Fibroblast of the aortic adventitia (primary cell): ENCODE data around the gene WHRN. TPM values are rescaled to one million over a fixed set of nuclear protein-coding genes. Genes with fewer than 3 reads are reported as not detected.

ENCODE experiments used
- DNase-seq: peaks from one replicate; pipeline ENCODE4 v3.0.0-alpha.2; 2010; ENCODE audit warnings: low read depth
- H3K4me3 ChIP-seq: 2 replicates; pipeline ENCODE4 v1.5.1; 2011; ENCODE audit warnings: low read depth, mild to moderate bottlenecking, control low read depth, low read length, moderate library complexity
- CTCF ChIP-seq: IDR thresholded peaks from 2 replicates; pipeline ENCODE4 v1.5.1; 2011; ENCODE audit warnings: mild to moderate bottlenecking, low read length, control low read depth, inconsistent platforms; ENCODE audit not compliant: insufficient read depth
- total RNA-seq: library from RNA; depleted of rRNA; stranded (reverse); fragments of >200 nt; gene quantifications from 2 replicates; pipeline ENCODE4 v1.2.3, GENCODE V29; 2012; ENCODE audit warnings: low replicate concordance

Gene WHRN
- total RNA-seq, 1 donor, result 2.1 TPM

- no peak for TF ChIP-seq CTCF
- DNase-seq, result no peak
- H3K4me3 ChIP-seq, result no peak overlapping the region
Measured at GRCh38 chr9:114418053-114418452, 87.2 kb downstream of the WHRN start.

GRCh38 chr9:114417511-114417910 is 87.8 kb downstream of the WHRN start:
- no peak overlapping the region for H3K4me3 ChIP-seq
- peak; percentile 70 for DNase-seq
- peak; percentile 29 for TF ChIP-seq CTCF

- no peak for TF ChIP-seq CTCF
Measured at GRCh38 chr9:114416906-114417305, 88.4 kb downstream of the WHRN start.

GRCh38 chr9:114416290-114416689 is 89.0 kb downstream of the WHRN start:
- TF ChIP-seq CTCF, result no peak
- H3K4me3 ChIP-seq, result no peak overlapping the region
- DNase-seq, result no peak

More at GRCh38 chr9:114416906-114417305, 88.4 kb downstream of the WHRN start:
- H3K4me3 ChIP-seq, result no peak overlapping the region
- DNase-seq, result no peak

GRCh38 chr9:114414346-114414745 is 90.9 kb downstream of the WHRN start:
- no peak overlapping the region for H3K4me3 ChIP-seq
- no peak for DNase-seq
- TF ChIP-seq CTCF, result no peak

GRCh38 chr9:114413861-114414301 is 91.4 kb downstream of the WHRN start:
- no peak for TF ChIP-seq CTCF
- H3K4me3 ChIP-seq, result no peak overlapping the region
- peak; percentile 41 for DNase-seq

- no peak for TF ChIP-seq CTCF
- no peak overlapping the region for H3K4me3 ChIP-seq
- DNase-seq, result no peak
Measured at GRCh38 chr9:114412048-114412683, 93.1 kb downstream of the WHRN start.
